ENCODE data around the gene AFG3L2. TPM values are rescaled to one million over a fixed set of nuclear protein-coding genes. Genes with fewer than 3 reads are reported as not detected.

Gene AFG3L2
- total and polyA plus RNA-seq, 10 of the 15 experiments (the other 5 are each of a cell fraction or from before 2014, with no cell fraction given) = 21.0 to 72.7 (median 57.7) TPM

- ChIA-PET SMC1A (ENCODE audit: uncharacterized antibody, unreplicated experiment) (interaction anchor here (0.8 to 1.8 kb wide), 5 partner anchors 10 to 520 kb away, joined by 3 to 6 read pairs (median 3); no protein-coding TSS in a partner anchor), RAD21 (ENCODE audit: unreplicated experiment) (interaction anchor here (1.4 kb wide), 1 partner anchor 13 kb away, joined by 4 read pairs; no protein-coding TSS in a partner anchor), CTCF (interaction anchor here (0.7 to 3.6 kb wide), 5 partner anchors 17 to 101 kb away, joined by 3 to 16 read pairs (median 4); no protein-coding TSS in a partner anchor), POLR2A (interaction anchor here (0.5 to 0.8 kb wide), 4 partner anchors 8 to 51 kb away, joined by 3 to 9 read pairs (median 3); no protein-coding TSS in a partner anchor)
- Histone ChIP-seq H3K4me2 (ENCODE audit: control insufficient read depth, insufficient read depth) (peak overlapping the region; percentile 44), H3K9me3 (replicated peaks; ENCODE audit: control insufficient read depth, insufficient read depth, low read length) (no peaks in the 10 kb centered on the region), H3K27ac (ENCODE audit: control insufficient read depth, insufficient read depth) (no peak overlapping the region), H3K27me3 (replicated peaks in 1 of 2; ENCODE audit: control insufficient read depth in 2 of 2, insufficient read depth in 2 of 2, low read length in 1 of 2) (no peaks in the 10 kb centered on the region), H2AFZ (ENCODE audit: control insufficient read depth, low read depth, low read length) (no peak overlapping the region), H3K9ac (ENCODE audit: control insufficient read depth, insufficient read depth, low read length) (no peak overlapping the region), H3K4me3 (peak overlapping the region; percentile 55; the same call in 1 of the 2 replicates), H3K36me3 (ENCODE audit: control insufficient read depth in 2 of 2, insufficient read depth in 2 of 2, low read length in 1 of 2) (peaks cover 5 to 8% of the 10 kb centered on the region in 2 experiments), H4K20me1 (ENCODE audit: control insufficient read depth, insufficient read depth) (no peaks in the 10 kb centered on the region; the same call in none of the 2 replicates), H3K4me1 (ENCODE audit: control insufficient read depth, insufficient read depth, low read length) (peaks cover 3% of the 10 kb centered on the region; the same call in 1 of the 2 replicates), H3K79me2 (ENCODE audit: control insufficient read depth, insufficient read depth, low read length) (peaks cover 56% of the 10 kb centered on the region)
- no peak for ATAC-seq
- no TSS peak for BruUV-seq (replicated peaks)
- FAIRE-seq = peak; percentile 27
- no peak for DNase-seq (ENCODE audit: low read depth, low spot score)
- in situ Hi-C loops (cut with MboI) = no loop called here
- 100% methylated on average over 4 of the region's 4 CpGs for WGBS (ENCODE audit: insufficient coverage, insufficient replicate concordance, low lambda C conversion rate, missing lambda C conversion rate)
- TF ChIP-seq TARDBP (IDR thresholded peaks at IDR 0.05; ENCODE audit: borderline replicate concordance) = no peak
- no peak for TF ChIP-seq SUZ12 (IDR thresholded peaks at IDR 0.05; ENCODE audit: unreplicated experiment)
- TF ChIP-seq MTA3 (IDR thresholded peaks at IDR 0.05; ENCODE audit: borderline replicate concordance, low read length) = no peak
- TF ChIP-seq CREB1 (IDR thresholded peaks at IDR 0.05; ENCODE audit: low read depth) = no peak
- TF ChIP-seq NFYA (IDR thresholded peaks at IDR 0.05; ENCODE audit: borderline replicate concordance, low read depth, low read length) = no peak
- TF ChIP-seq IKZF2 (IDR thresholded peaks at IDR 0.05) = no peak
- no peak for TF ChIP-seq JUND (IDR thresholded peaks at IDR 0.05; ENCODE audit: low read depth, low read length)
- intact Hi-C loops (cut with micrococcal nuclease; ENCODE audit: unreplicated experiment) = loop anchor here (10.0 kb wide), 1 partner anchor 512 kb away; the partner anchor contains the start of gene PTPN2
These were observed 3.8 kb downstream of the AFG3L2 start for GRCh38 chr18:12373116-12373770.

Measured in GM12878 (cell line).